IPS-15b (cell line): ENCODE measurements around the gene LGR6.
"Not testable (repeated sequence)": the region's sequence is repeated elsewhere in the genome, so short reads cannot be mapped to it uniquely, and the experiment has no call there.

Experiments used
- H3K27me3 ChIP-seq: one replicate; pipeline ENCODE4 v1.6.1; 2013; ENCODE audit warnings: low read length; ENCODE audit not compliant: control insufficient read depth, insufficient read depth
- H3K36me3 ChIP-seq: one replicate; pipeline ENCODE4 v1.6.1; 2013; ENCODE audit warnings: low read length; ENCODE audit not compliant: control insufficient read depth, insufficient read depth
- H3K4me1 ChIP-seq: one replicate; pipeline ENCODE4 v1.6.1; 2013; ENCODE audit warnings: mild to moderate bottlenecking, low read length; ENCODE audit not compliant: control insufficient read depth, insufficient read depth
- H3K4me3 ChIP-seq: one replicate; pipeline ENCODE4 v1.5.1; 2013; ENCODE audit warnings: low read depth, low read length
- H3K9ac ChIP-seq: one replicate; pipeline ENCODE4 v1.6.1; 2013; ENCODE audit warnings: low read depth, mild to moderate bottlenecking, low read length
- H3K9me3 ChIP-seq: one replicate; pipeline ENCODE4 v1.6.1; 2013; ENCODE audit warnings: mild to moderate bottlenecking, low read length; ENCODE audit not compliant: control insufficient read depth, insufficient read depth

The LGR6 gene

DNA sequence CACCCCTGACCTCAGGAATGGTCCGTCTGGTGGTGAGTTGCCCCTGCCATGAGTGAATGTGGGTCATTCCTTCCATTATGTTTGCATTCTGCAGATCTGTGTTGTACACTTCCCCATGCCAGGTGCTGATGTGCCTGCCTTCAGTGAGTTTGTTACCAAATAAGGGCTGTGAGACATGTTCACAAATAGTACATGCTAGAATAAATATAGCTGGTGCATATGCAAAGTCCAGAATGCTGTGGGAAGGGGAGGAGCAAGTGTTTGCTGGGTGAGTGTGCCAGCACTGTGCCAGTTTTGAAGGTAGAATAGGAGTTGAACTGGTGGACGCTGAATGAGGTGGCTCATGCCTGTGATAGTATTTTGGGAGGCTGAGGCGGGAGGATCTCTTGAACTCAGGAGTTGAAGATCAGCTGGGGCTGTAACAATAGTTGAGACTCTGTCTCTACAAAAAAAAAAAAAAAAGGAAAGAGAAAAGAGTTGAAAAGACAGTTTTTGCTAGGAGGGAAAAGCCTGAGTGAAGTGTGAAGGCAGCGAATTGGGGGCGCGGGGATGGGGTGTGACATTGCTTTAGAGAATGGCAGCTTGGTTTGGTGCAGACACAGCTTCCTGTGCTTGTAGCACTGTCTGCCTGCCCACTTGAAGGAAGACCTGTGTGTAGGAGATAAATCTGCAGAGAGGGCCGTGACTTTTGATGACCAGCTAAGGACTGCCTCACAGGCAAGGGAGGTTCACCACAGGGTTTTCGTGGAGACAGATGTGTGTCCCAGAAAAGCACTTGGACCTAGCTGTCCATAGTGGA lies 61.1 kb downstream of the LGR6 start:
- no peak overlapping the region for H3K4me3 ChIP-seq
- no peaks in the 10 kb centered on the region for H3K4me1 ChIP-seq
- H3K9me3 ChIP-seq, result no peaks in the 10 kb centered on the region
- H3K36me3 ChIP-seq, result no peaks in the 10 kb centered on the region
- H3K9ac ChIP-seq, result no peak overlapping the region
- H3K27me3 ChIP-seq, result peaks cover 4% of the 10 kb centered on the region

DNA sequence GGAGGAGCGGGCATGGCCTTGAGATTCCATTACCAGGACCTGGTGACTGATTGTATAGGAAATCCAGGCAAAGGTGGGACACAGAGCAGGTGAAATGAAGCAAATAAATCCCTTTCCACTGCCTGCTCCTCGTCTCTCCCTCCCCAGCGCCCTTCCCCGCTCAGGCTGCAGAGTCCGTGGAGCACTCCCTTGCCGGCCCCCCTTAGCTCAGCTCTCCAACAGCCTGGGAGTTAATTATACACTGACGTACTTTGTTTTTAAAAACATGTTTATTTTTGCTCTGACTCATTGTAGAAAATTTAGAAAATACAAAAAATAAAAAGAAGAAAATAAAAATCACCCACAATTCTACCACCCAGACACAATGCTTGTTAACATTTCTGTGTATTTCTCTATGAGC lies 61.7 kb downstream of the LGR6 start:
- no peaks in the 10 kb centered on the region for H3K27me3 ChIP-seq
- no peaks in the 10 kb centered on the region for H3K36me3 ChIP-seq
- no peaks in the 10 kb centered on the region for H3K9me3 ChIP-seq
- H3K4me1 ChIP-seq, result no peaks in the 10 kb centered on the region
- H3K9ac ChIP-seq, result no peak overlapping the region
- H3K4me3 ChIP-seq, result no peak overlapping the region

DNA sequence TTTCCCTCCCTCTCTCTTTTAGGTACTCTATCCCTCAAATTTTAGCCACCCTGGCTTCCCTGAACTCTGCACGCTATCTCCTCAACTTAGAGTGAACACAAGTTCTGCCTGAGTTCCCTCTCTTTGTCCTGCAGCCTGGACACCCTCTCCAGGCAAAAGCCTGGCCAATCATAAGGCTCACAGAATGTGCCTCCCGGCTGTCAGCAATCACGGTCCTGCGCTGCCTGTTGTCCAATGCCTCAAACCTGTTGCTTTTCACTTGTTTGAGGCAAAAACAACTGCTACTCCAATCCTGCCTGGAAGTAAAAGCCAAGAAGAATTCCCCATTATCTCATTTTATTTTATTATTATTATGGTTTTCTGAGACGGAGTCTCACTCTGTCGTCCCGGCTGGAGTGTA lies 66.1 kb downstream of the LGR6 start:
- H3K27me3 ChIP-seq, result no peaks in the 10 kb centered on the region
- no peak overlapping the region for H3K4me3 ChIP-seq
- H3K4me1 ChIP-seq, result no peaks in the 10 kb centered on the region
- no peaks in the 10 kb centered on the region for H3K9me3 ChIP-seq
- no peaks in the 10 kb centered on the region for H3K36me3 ChIP-seq
- H3K9ac ChIP-seq, result no peak overlapping the region

DNA sequence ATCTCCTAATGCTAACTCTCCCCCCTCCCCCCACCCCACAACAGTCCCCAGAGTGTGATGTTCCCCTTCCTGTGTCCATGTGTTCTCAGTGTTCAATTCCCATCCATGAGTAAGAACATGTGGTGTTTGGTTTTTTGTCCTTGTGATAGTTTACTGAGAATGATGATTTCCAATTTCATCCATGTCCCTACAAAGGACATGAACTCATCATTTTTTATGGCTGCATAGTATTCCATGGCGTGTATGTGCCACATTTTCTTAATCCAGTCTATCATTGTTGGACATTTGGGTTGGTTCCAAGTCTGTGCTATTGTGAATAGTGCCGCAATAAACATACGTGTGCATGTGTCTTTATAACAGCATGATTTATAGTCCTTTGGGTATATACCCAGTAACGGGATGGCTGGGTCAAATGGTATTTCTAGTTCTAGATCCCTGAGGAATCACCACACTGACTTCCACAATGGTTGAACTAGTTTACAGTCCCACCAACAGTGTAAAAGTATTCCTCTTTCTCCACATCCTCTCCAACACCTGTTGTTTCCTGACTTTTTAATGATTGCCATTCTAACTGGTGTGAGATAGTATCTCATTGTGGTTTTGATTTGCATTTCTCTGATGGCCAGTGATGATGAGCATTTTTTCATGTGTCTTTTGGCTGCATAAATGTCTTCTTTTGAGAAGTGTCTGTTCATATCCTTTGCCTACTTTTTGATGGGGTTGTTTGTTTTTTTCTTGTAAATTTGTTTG lies 67.8 kb downstream of the LGR6 start:
- H3K4me1 ChIP-seq, H3K36me3 ChIP-seq, H3K9me3 ChIP-seq, H3K9ac ChIP-seq, H3K4me3 ChIP-seq, H3K27me3 ChIP-seq: not testable (repeated sequence)

DNA sequence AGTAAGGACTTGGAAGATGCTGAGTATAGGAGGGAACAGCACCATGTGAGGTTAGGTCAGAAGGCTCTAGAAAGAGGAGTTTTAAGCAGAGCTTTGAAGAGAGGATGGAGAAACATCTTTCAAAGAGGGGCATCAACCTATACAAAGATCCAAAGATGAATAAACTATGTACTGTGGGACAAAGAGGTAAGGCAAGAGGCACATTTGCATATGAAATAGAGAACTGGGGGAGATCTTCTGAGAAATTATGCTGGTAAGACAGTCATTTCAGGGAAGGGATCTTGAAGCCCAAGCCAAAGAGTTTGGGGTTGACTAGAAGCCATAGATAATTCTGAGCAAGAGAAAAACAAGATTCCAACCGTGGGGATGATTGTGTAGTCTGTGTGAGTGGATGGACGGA lies 70.0 kb downstream of the LGR6 start:
- Histone ChIP-seq H3K9me3 (no peaks in the 10 kb centered on the region), H3K9ac (no peak overlapping the region), H3K36me3 (no peaks in the 10 kb centered on the region), H3K4me1 (no peaks in the 10 kb centered on the region), H3K4me3 (no peak overlapping the region), H3K27me3 (no peaks in the 10 kb centered on the region)

DNA sequence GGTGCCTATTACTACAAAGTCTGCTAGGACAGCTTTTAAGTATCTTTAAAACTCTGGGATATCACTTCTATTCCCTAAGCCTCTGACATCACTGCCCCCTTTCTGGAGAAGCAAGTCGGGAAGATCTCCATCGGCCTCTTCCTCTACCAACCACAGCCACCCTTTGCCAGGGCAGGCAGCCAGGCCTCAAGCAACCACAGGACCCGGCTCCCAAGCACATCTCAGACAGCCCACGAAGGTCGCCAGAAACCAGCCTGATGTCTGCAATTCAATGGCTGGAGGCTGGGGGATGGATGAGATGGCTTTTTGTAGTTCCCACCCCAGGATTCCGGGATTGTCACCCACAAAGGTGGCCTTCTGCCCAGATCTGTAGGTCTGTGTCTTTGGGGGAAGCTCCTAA lies 70.7 kb downstream of the LGR6 start:
- Histone ChIP-seq H3K4me1 (no peaks in the 10 kb centered on the region), H3K9me3 (no peaks in the 10 kb centered on the region), H3K9ac (no peak overlapping the region), H3K4me3 (no peak overlapping the region), H3K27me3 (no peaks in the 10 kb centered on the region), H3K36me3 (no peaks in the 10 kb centered on the region)

DNA sequence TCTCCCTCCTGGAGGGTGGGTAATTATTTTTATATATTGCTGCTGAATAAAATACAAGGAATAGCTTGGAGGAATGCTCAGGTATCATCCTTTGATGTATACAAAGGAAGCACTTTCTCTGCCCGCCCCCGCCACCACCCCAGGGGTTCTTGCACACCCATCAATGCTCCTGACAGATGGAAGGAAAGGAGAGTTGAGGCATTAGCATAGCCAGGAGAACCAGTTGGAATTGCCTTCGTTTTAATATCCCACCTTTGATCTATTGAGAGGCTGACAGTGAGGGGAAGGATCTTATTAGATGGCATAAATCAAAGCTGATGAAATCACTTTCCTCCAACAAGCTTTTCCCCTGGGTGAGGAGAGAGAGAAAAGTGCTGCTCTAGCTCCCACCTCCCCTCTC lies 71.1 kb downstream of the LGR6 start:
- Histone ChIP-seq H3K9me3 (no peaks in the 10 kb centered on the region), H3K36me3 (no peaks in the 10 kb centered on the region), H3K4me1 (no peaks in the 10 kb centered on the region), H3K27me3 (no peaks in the 10 kb centered on the region), H3K9ac (no peak overlapping the region), H3K4me3 (no peak overlapping the region)

DNA sequence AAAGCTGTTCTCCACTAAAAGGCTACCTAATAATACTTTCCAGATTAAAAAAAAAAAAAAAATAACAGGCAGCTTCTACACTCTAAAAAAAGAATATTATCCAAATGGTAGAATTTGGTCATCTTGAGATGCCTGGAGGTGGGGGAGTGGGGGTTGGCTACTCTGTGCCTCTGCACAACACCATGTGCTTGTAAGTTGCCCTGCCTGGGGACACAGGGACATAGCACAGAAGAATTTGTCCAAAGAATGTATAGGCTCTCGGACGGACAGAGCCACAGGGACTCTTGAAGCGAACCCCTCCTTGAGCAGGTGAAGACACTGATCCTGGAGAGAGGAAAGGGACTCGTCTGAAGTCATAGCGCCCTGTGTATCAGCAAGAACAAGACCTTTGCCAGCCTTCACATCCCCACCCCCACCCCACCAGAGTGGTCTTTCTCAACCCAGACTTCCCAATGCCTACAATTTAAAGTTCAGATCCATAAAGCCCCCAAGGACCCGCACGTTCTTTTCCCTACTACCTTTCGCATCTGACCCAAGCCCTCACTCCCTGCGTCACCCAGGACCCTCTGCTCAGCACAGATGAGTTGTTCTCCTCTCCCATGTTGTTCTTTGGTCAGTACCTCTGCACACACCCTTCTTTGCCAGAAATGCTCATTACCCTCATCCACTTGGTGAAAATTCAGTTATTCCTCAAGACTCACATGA lies 72.6 kb downstream of the LGR6 start:
- Histone ChIP-seq H3K4me1 (no peaks in the 10 kb centered on the region), H3K9ac (no peak overlapping the region), H3K27me3 (no peaks in the 10 kb centered on the region), H3K36me3 (no peaks in the 10 kb centered on the region), H3K4me3 (no peak overlapping the region), H3K9me3 (no peaks in the 10 kb centered on the region)

DNA sequence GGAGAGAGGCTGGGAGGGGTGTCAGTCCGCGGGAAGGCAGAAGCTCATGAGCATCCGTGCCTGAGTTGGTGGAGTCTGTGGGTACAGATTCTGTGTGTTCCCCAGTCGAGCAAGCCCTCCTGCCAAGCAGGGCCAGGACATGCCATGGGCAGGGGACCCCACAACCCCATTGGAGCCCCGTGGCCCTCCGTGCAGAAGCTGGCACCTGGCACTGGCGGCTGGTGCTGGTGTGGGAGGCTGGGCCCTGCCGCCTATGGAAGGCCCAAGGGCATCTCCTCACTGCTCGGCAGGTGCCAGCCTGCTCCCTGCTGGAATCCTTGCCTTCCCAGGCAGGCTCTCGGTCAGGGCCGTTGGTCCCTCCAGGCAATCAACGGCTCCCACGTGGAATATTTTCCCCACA lies 74.4 kb downstream of the LGR6 start:
- no peaks in the 10 kb centered on the region for H3K27me3 ChIP-seq
- no peaks in the 10 kb centered on the region for H3K4me1 ChIP-seq

DNA sequence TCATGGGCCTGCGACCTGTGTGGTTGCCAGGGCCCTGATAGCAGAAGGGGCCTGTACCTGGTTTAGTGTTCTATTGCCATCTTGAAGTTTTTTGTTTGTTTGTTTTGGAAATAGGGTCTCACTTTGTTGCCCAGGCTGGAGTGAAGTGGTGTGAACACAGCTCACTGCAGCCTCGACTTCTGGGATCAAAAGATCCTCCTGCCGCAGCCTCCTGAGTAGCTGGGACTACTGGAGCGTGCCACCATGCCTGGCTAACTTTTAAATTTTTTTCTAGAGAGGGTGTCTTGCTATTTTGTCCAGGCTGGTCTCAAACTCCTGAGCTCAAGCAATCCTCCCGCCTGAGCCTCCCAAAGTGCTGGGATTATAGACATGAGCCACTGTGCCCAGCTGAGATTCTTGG lies 75.2 kb downstream of the LGR6 start:
- H3K4me1 ChIP-seq, result no peaks in the 10 kb centered on the region
- no peaks in the 10 kb centered on the region for H3K36me3 ChIP-seq
- H3K9ac ChIP-seq, result no peak overlapping the region
- H3K4me3 ChIP-seq, result no peak overlapping the region
- H3K9me3 ChIP-seq, result no peaks in the 10 kb centered on the region
- H3K27me3 ChIP-seq, result no peaks in the 10 kb centered on the region

More for the DNA sequence above, 74.4 kb downstream of the LGR6 start:
- Histone ChIP-seq H3K9me3 (no peaks in the 10 kb centered on the region), H3K36me3 (no peaks in the 10 kb centered on the region), H3K9ac (no peak overlapping the region), H3K4me3 (no peak overlapping the region)

DNA sequence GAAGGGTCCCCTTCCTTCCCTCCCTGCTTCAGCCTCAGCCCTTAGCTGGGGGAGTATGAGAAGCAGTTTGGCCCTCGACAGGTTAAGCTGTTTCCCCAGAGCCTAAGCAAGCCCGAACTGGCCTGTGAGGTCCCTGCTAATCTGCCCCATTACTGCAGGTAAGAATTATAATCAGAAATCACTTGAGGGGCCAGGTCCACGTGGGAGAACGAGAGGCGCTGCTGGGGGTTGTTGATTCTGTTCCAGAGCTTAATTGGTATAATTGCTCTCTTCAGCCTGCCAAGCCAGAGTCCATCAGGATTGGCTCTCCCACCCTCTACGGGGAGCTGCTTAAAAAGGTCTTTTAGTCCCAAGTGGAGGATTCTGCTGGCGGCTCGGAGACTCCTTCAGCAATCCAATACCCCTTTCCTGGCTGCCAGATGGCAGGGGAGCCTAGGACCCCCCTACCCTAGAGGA lies 77.3 kb downstream of the LGR6 start:
- Histone ChIP-seq H3K4me3 (no peak overlapping the region), H3K36me3 (no peaks in the 10 kb centered on the region), H3K9ac (no peak overlapping the region), H3K4me1 (no peaks in the 10 kb centered on the region), H3K9me3 (no peaks in the 10 kb centered on the region), H3K27me3 (no peaks in the 10 kb centered on the region)
